Epithelial cell of esophagus (primary cell): ENCODE measurements around the gene CLCN4.

Experiments used
- DNase-seq: peaks from one replicate; pipeline ENCODE4 v3.0.0; 2010; ENCODE audit warnings: low read depth
- H3K4me3 ChIP-seq: 2 replicates; pipeline ENCODE4 v1.5.1; 2011; ENCODE audit warnings: mild to moderate bottlenecking, low read length, control low read depth
- CTCF ChIP-seq: IDR thresholded peaks from 2 replicates; pipeline ENCODE4 v1.5.1; 2011; ENCODE audit warnings: low read depth, mild to moderate bottlenecking, low read length, control low read depth, inconsistent platforms; ENCODE audit not compliant: insufficient read depth; ENCODE audit errors: missing control alignments

The CLCN4 gene

GRCh38 chrX:10208281-10208856 is 51.6 kb downstream of the CLCN4 start:
- DNase-seq, result no peak
- no peak for TF ChIP-seq CTCF
- no peak overlapping the region for H3K4me3 ChIP-seq

- TF ChIP-seq CTCF, result no peak
- no peak overlapping the region for H3K4me3 ChIP-seq
- DNase-seq, result no peak
Measured at GRCh38 chrX:10208953-10209352, 52.2 kb downstream of the CLCN4 start.

GRCh38 chrX:10212395-10212794 is 55.6 kb downstream of the CLCN4 start:
- no peak overlapping the region for H3K4me3 ChIP-seq
- no peak for DNase-seq
- TF ChIP-seq CTCF, result no peak

- H3K4me3 ChIP-seq, result no peak overlapping the region
- TF ChIP-seq CTCF, result no peak
- no peak for DNase-seq
Measured at GRCh38 chrX:10213716-10214115, 56.9 kb downstream of the CLCN4 start.

GRCh38 chrX:10216208-10216607 is 59.4 kb downstream of the CLCN4 start:
- TF ChIP-seq CTCF, result no peak
- H3K4me3 ChIP-seq, result no peak overlapping the region
- DNase-seq, result no peak

- no peak for TF ChIP-seq CTCF
- H3K4me3 ChIP-seq, result no peak overlapping the region
- no peak for DNase-seq
Measured at GRCh38 chrX:10217198-10217597, 60.4 kb downstream of the CLCN4 start.

GRCh38 chrX:10221651-10222050 is 64.9 kb downstream of the CLCN4 start:
- no peak overlapping the region for H3K4me3 ChIP-seq
- no peak for DNase-seq

More at GRCh38 chrX:10221651-10222050, 64.9 kb downstream of the CLCN4 start:
- TF ChIP-seq CTCF, result no peak
